ENCODE results near the gene DPP6.

Gene DPP6

GRCh38 chr7:154232700-154233099 is 180.5 kb downstream of the DPP6 start:
- no peak for DNase-seq (ENCODE audit: low spot score)

- DNase-seq (ENCODE audit: low spot score) = no peak
Measured at GRCh38 chr7:154241988-154242387, 189.8 kb downstream of the DPP6 start.

GRCh38 chr7:154242709-154243108 is 190.5 kb downstream of the DPP6 start:
- DNase-seq (ENCODE audit: low spot score) = no peak

- DNase-seq (ENCODE audit: low spot score) = no peak
Measured at GRCh38 chr7:154252046-154252445, 199.8 kb downstream of the DPP6 start.

- no peak for DNase-seq (ENCODE audit: low spot score)
Measured at GRCh38 chr7:154253810-154254209, 201.6 kb downstream of the DPP6 start.

- no peak for DNase-seq (ENCODE audit: low spot score)
Measured at GRCh38 chr7:154255324-154255723, 203.1 kb downstream of the DPP6 start.

GRCh38 chr7:154256150-154256549 is 204.0 kb downstream of the DPP6 start:
- DNase-seq (ENCODE audit: low spot score) = no peak

- DNase-seq (ENCODE audit: low spot score) = no peak
Measured at GRCh38 chr7:154259396-154259795, 207.2 kb downstream of the DPP6 start.

- DNase-seq (ENCODE audit: low spot score) = no peak
Measured at GRCh38 chr7:154287356-154287755, 235.2 kb downstream of the DPP6 start.

- no peak for DNase-seq (ENCODE audit: low spot score)
Measured at GRCh38 chr7:154289119-154289518, 236.9 kb downstream of the DPP6 start.

- DNase-seq (ENCODE audit: low spot score) = no peak
Measured at GRCh38 chr7:154296443-154296842, 244.2 kb downstream of the DPP6 start.

- no peak for DNase-seq (ENCODE audit: low spot score)
Measured at GRCh38 chr7:154299736-154300135, 247.5 kb downstream of the DPP6 start.

- DNase-seq (ENCODE audit: low spot score) = no peak
Measured at GRCh38 chr7:154302380-154302779, 250.2 kb downstream of the DPP6 start.

GRCh38 chr7:154304231-154304630 is 252.0 kb downstream of the DPP6 start:
- no peak for DNase-seq (ENCODE audit: low spot score)

- DNase-seq (ENCODE audit: low spot score) = no peak
Measured at GRCh38 chr7:154304740-154305700, 252.8 kb downstream of the DPP6 start.

- DNase-seq (ENCODE audit: low spot score) = no peak
Measured at GRCh38 chr7:154306036-154306435, 253.8 kb downstream of the DPP6 start.

- DNase-seq (ENCODE audit: low spot score) = no peak
Measured at GRCh38 chr7:154308928-154309327, 256.7 kb downstream of the DPP6 start.

GRCh38 chr7:154310114-154310513 is 257.9 kb downstream of the DPP6 start:
- no peak for DNase-seq (ENCODE audit: low spot score)

GRCh38 chr7:154324196-154324595 is 272.0 kb downstream of the DPP6 start:
- DNase-seq (ENCODE audit: low spot score) = no peak

GRCh38 chr7:154326421-154326820 is 274.2 kb downstream of the DPP6 start:
- no peak for DNase-seq (ENCODE audit: low spot score)

GRCh38 chr7:154330318-154330717 is 278.1 kb downstream of the DPP6 start:
- DNase-seq (ENCODE audit: low spot score) = no peak

GRCh38 chr7:154332811-154333580 is 280.8 kb downstream of the DPP6 start:
- no peak for DNase-seq (ENCODE audit: low spot score)

GRCh38 chr7:154336295-154336694 is 284.1 kb downstream of the DPP6 start:
- DNase-seq (ENCODE audit: low spot score) = no peak
